Measurements from ENCODE around the gene EML4. TPM values are rescaled to one million over a fixed set of nuclear protein-coding genes. Genes with fewer than 3 reads are reported as not detected.

EML4 gene, protein sequence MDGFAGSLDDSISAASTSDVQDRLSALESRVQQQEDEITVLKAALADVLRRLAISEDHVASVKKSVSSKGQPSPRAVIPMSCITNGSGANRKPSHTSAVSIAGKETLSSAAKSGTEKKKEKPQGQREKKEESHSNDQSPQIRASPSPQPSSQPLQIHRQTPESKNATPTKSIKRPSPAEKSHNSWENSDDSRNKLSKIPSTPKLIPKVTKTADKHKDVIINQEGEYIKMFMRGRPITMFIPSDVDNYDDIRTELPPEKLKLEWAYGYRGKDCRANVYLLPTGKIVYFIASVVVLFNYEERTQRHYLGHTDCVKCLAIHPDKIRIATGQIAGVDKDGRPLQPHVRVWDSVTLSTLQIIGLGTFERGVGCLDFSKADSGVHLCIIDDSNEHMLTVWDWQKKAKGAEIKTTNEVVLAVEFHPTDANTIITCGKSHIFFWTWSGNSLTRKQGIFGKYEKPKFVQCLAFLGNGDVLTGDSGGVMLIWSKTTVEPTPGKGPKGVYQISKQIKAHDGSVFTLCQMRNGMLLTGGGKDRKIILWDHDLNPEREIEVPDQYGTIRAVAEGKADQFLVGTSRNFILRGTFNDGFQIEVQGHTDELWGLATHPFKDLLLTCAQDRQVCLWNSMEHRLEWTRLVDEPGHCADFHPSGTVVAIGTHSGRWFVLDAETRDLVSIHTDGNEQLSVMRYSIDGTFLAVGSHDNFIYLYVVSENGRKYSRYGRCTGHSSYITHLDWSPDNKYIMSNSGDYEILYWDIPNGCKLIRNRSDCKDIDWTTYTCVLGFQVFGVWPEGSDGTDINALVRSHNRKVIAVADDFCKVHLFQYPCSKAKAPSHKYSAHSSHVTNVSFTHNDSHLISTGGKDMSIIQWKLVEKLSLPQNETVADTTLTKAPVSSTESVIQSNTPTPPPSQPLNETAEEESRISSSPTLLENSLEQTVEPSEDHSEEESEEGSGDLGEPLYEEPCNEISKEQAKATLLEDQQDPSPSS
- 52.0 and 64.1 TPM in 2 replicates for total RNA-seq (2021)
- Bru-seq, nascent RNA, result percentile 84 among the genes with signal in this experiment
- BruChase-seq, experiment 1, labeled RNA remaining after a 2-hour chase, result percentile 79 among the genes with signal in this experiment
- percentile 76 among the genes with signal in this experiment for BruChase-seq, experiment 2, labeled RNA remaining after a 6-hour chase
- long read RNA-seq, full-length matches to known transcripts, result 21 of 46 reads
- long read RNA-seq, partial matches to known transcripts, result 3 of 46 reads
- long read RNA-seq, other reads (novel, unspliced or antisense), result 22 of 46 reads

GRCh38 chr2:42169100-42169873 is at the start of gene EML4:
Gene EML4, plus strand, starts transcription at chr2:42169353. Its CDS starts 259 bp downstream, at chr2:42169612.
- Histone ChIP-seq H3K27me3 (ENCODE audit: insufficient read depth, low read depth) (no peaks in the 10 kb centered on the region), H3K4me3 (peak within 1 kb of the TSS; percentile 70), H3F3A (ENCODE audit: insufficient read depth, low read depth) (peaks cover 6% of the 10 kb centered on the region; the same call in 1 of the 2 replicates), H3K36me3 (ENCODE audit: low read depth) (0 out of 2 replicates have a peak, but pooled peaks cover 4% of the 10 kb centered on the region), H3K27ac (0 out of 2 replicates have a peak within 1 kb of the TSS, but pooled peaks have one; percentile 18), H3K79me2 (ENCODE audit: low read depth) (peaks cover 48% of the 10 kb centered on the region), H4K20me1 (ENCODE audit: insufficient read depth) (peaks cover 13% of the 10 kb centered on the region; the same call in 1 of the 2 replicates), H3K4me1 (replicated peaks; ENCODE audit: insufficient read depth) (peaks cover 39% of the 10 kb centered on the region), H3K9me2 (ENCODE audit: insufficient read depth) (no peaks in the 10 kb centered on the region), H2AFZ (peak within 1 kb of the TSS; percentile 93), H3K9me3 (ENCODE audit: insufficient read depth, low read depth) (no peaks in the 10 kb centered on the region), H3K4me2 (peak within 1 kb of the TSS; percentile 98)
- POLR2A ChIA-PET (ENCODE audit: unreplicated experiment), result no interaction called here
- peak; percentile 64 to 93 for DNase-seq
- TSS peak; percentile 50 for BruUV-seq (replicated peaks)
- CTCF ChIA-PET, result interaction anchor here (0.7 kb wide), 1 partner anchor 29 kb away, joined by 3 read pairs; no protein-coding TSS in a partner anchor
- intact Hi-C loops (cut with micrococcal nuclease; ENCODE audit: unreplicated experiment), result loop anchor here (2.0 to 5.0 kb wide), 2 partner anchors 37 to 66 kb away; no protein-coding TSS in a partner anchor
- TF ChIP-seq EZH2 (IDR thresholded peaks at IDR 0.05; ENCODE audit: low read depth), result no peak
- TF ChIP-seq, protein P1, sequence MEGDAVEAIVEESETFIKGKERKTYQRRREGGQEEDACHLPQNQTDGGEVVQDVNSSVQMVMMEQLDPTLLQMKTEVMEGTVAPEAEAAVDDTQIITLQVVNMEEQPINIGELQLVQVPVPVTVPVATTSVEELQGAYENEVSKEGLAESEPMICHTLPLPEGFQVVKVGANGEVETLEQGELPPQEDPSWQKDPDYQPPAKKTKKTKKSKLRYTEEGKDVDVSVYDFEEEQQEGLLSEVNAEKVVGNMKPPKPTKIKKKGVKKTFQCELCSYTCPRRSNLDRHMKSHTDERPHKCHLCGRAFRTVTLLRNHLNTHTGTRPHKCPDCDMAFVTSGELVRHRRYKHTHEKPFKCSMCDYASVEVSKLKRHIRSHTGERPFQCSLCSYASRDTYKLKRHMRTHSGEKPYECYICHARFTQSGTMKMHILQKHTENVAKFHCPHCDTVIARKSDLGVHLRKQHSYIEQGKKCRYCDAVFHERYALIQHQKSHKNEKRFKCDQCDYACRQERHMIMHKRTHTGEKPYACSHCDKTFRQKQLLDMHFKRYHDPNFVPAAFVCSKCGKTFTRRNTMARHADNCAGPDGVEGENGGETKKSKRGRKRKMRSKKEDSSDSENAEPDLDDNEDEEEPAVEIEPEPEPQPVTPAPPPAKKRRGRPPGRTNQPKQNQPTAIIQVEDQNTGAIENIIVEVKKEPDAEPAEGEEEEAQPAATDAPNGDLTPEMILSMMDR (conservative IDR thresholded peaks at IDR 0.05), result no peak

DNA sequence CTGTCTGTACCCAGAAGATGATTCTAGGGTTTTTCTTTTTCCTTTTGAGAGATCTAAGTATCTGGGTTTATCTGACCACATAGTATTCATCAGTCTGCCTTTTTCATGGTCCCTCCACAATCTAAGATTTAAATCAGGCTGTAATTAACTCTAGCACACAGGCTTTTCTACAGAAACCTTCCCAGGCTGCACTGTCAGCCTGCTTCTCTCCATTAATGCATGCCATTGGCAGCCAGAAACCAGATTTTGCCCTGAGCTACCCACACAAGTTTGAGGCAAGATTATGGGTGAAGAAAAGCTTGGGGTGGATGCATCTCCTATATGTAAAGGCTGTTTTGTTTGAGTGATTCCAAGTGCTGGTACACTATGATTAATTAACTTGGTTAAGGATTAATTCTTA is 45.7 kb upstream of the EML4 start:
- Histone ChIP-seq H3K4me2 (no peak overlapping the region), H3K9me3 (ENCODE audit: insufficient read depth, low read depth) (peaks cover 11% of the 10 kb centered on the region), H2AFZ (no peak overlapping the region), H3K79me2 (ENCODE audit: low read depth) (no peaks in the 10 kb centered on the region), H3K36me3 (ENCODE audit: low read depth) (no peaks in the 10 kb centered on the region), H3K9me2 (ENCODE audit: insufficient read depth) (no peaks in the 10 kb centered on the region), H3K27ac (no peak overlapping the region), H3F3A (ENCODE audit: insufficient read depth, low read depth) (peaks cover 24% of the 10 kb centered on the region), H3K4me3 (no peak overlapping the region), H4K20me1 (ENCODE audit: insufficient read depth) (no peaks in the 10 kb centered on the region), H3K27me3 (ENCODE audit: insufficient read depth, low read depth) (no peaks in the 10 kb centered on the region), H3K4me1 (replicated peaks; ENCODE audit: insufficient read depth) (peaks cover 38% of the 10 kb centered on the region)
- TF ChIP-seq EZH2 (IDR thresholded peaks at IDR 0.05; ENCODE audit: low read depth), result no peak
- TF ChIP-seq, protein P1 (conservative IDR thresholded peaks at IDR 0.05), result no peak
- no TSS peak for BruUV-seq (replicated peaks)
- ChIA-PET POLR2A (ENCODE audit: unreplicated experiment) (no interaction called here), CTCF (no interaction called here)
- intact Hi-C loops (cut with micrococcal nuclease; ENCODE audit: unreplicated experiment), result no loop called here
- DNase-seq, result no peak
